ENCODE results near the gene PSMB5. TPM values are rescaled to one million over a fixed set of nuclear protein-coding genes. Genes with fewer than 3 reads are reported as not detected.

Gene PSMB5
- polyA plus RNA-seq, 1 donor from 2014 or later, result 147 TPM

DNA sequence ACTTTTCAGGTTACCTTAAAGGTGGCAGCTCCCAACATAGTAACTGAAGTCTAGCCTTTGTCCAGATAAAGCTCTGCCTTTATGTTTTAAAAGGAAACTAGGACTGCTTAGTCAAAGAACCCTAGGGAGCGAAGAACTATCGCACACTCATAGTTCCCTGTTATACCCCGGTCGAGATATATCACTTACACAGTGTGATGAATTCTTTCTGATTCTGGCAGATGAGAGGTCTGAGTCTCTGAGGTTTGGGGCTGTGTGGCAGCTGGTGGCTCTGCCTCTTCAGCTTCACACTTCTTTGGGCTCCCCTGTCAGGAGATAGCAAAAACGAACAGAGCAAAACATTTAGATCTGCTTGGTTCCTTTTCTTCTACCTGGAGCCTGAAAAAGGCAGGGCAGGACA, 43.3 kb upstream of the PSMB5 start:
- Histone ChIP-seq H3K9me2 (ENCODE audit: insufficient read depth, low read length) (no peaks in the 10 kb centered on the region), H3K4me3 (ENCODE audit: low read length) (no peak overlapping the region), H3F3A (ENCODE audit: insufficient read depth, low read length, poor library complexity, severe bottlenecking) (no peaks in the 10 kb centered on the region), H3K9me3 (ENCODE audit: low read length) (no peaks in the 10 kb centered on the region), H3K36me3 (ENCODE audit: insufficient read depth, low read length) (peaks cover 19% of the 10 kb centered on the region), H3K27ac (ENCODE audit: low read length) (no peak overlapping the region), H3K4me2 (ENCODE audit: low read length) (no peak overlapping the region), H3K9ac (ENCODE audit: low read length) (no peak overlapping the region), H3K27me3 (ENCODE audit: insufficient read depth, low read depth, low read length) (no peaks in the 10 kb centered on the region), H4K20me1 (ENCODE audit: insufficient read depth) (no peaks in the 10 kb centered on the region), H3K79me2 (replicated peaks; ENCODE audit: insufficient read depth, low read length) (no peaks in the 10 kb centered on the region), H2AFZ (ENCODE audit: low read depth, low read length) (no peak overlapping the region)
- no peak for TF ChIP-seq SMC3 (conservative IDR thresholded peaks at IDR 0.05; ENCODE audit: poor library complexity)
- no peak for TF ChIP-seq TAF1 (IDR thresholded peaks at IDR 0.05; ENCODE audit: low read depth)
- TF ChIP-seq, protein P1, sequence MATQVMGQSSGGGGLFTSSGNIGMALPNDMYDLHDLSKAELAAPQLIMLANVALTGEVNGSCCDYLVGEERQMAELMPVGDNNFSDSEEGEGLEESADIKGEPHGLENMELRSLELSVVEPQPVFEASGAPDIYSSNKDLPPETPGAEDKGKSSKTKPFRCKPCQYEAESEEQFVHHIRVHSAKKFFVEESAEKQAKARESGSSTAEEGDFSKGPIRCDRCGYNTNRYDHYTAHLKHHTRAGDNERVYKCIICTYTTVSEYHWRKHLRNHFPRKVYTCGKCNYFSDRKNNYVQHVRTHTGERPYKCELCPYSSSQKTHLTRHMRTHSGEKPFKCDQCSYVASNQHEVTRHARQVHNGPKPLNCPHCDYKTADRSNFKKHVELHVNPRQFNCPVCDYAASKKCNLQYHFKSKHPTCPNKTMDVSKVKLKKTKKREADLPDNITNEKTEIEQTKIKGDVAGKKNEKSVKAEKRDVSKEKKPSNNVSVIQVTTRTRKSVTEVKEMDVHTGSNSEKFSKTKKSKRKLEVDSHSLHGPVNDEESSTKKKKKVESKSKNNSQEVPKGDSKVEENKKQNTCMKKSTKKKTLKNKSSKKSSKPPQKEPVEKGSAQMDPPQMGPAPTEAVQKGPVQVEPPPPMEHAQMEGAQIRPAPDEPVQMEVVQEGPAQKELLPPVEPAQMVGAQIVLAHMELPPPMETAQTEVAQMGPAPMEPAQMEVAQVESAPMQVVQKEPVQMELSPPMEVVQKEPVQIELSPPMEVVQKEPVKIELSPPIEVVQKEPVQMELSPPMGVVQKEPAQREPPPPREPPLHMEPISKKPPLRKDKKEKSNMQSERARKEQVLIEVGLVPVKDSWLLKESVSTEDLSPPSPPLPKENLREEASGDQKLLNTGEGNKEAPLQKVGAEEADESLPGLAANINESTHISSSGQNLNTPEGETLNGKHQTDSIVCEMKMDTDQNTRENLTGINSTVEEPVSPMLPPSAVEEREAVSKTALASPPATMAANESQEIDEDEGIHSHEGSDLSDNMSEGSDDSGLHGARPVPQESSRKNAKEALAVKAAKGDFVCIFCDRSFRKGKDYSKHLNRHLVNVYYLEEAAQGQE (IDR thresholded peaks at IDR 0.05; ENCODE audit: borderline replicate concordance), result no peak
- no peak for TF ChIP-seq RAD21 (conservative IDR thresholded peaks at IDR 0.05)
- TF ChIP-seq EZH2 (IDR thresholded peaks at IDR 0.05; ENCODE audit: borderline replicate concordance, insufficient read depth, low read length, poor library complexity, severe bottlenecking), result no peak
- TF ChIP-seq POLR2AphosphoS5 (IDR thresholded peaks at IDR 0.05), result no peak
- TF ChIP-seq, protein P2, sequence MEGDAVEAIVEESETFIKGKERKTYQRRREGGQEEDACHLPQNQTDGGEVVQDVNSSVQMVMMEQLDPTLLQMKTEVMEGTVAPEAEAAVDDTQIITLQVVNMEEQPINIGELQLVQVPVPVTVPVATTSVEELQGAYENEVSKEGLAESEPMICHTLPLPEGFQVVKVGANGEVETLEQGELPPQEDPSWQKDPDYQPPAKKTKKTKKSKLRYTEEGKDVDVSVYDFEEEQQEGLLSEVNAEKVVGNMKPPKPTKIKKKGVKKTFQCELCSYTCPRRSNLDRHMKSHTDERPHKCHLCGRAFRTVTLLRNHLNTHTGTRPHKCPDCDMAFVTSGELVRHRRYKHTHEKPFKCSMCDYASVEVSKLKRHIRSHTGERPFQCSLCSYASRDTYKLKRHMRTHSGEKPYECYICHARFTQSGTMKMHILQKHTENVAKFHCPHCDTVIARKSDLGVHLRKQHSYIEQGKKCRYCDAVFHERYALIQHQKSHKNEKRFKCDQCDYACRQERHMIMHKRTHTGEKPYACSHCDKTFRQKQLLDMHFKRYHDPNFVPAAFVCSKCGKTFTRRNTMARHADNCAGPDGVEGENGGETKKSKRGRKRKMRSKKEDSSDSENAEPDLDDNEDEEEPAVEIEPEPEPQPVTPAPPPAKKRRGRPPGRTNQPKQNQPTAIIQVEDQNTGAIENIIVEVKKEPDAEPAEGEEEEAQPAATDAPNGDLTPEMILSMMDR (IDR thresholded peaks at IDR 0.05; ENCODE audit: poor library complexity, severe bottlenecking), result no peak
- no peak for TF ChIP-seq EP300 (conservative IDR thresholded peaks at IDR 0.05; ENCODE audit: poor library complexity, severe bottlenecking)
- TF ChIP-seq MXI1 (conservative IDR thresholded peaks at IDR 0.05; ENCODE audit: poor library complexity, severe bottlenecking), result no peak

DNA sequence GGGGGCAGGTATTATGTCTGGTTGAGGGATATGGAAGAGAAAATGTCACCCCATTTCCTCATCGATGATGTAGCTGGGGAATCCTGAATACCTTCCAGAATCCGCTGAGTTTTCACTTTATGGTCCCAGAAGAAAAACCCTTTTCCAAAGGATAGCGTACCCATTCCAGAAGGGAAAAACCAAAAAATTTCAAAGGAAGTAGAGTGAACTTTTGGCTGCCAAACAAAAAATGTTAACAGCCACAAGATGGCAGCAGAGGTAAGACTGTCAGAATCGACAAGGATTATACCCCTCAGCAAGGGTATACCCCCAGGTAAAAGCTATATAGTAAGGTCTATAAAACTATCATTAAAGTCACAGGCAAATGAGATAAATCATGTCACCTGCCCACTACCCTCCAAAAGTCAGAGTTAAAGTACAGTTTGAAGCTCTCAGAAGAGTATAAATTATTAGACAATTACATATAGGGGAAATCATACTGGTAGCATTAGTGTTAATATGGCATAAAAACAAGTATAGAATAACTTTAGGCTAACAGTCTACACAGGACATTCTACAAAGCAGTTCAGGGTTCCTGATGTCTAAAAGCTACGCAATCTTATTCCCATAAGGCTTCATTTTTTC, 42.2 kb upstream of the PSMB5 start:
- no peak overlapping the region for H3K9ac ChIP-seq (ENCODE audit: low read length)
- no peaks in the 10 kb centered on the region for H3K9me3 ChIP-seq (ENCODE audit: low read length)
- no peaks in the 10 kb centered on the region for H3K9me2 ChIP-seq (ENCODE audit: insufficient read depth, low read length)
- H4K20me1 ChIP-seq (ENCODE audit: insufficient read depth), result no peaks in the 10 kb centered on the region
- TF ChIP-seq RAD21 (conservative IDR thresholded peaks at IDR 0.05), result peak; percentile 55
- peak; percentile 64 for TF ChIP-seq SMC3 (conservative IDR thresholded peaks at IDR 0.05; ENCODE audit: poor library complexity)
- TF ChIP-seq POLR2AphosphoS5 (IDR thresholded peaks at IDR 0.05), result no peak
- TF ChIP-seq TAF1 (IDR thresholded peaks at IDR 0.05; ENCODE audit: low read depth), result no peak
- TF ChIP-seq MXI1 (conservative IDR thresholded peaks at IDR 0.05; ENCODE audit: poor library complexity, severe bottlenecking), result no peak
- TF ChIP-seq, protein P1 (IDR thresholded peaks at IDR 0.05; ENCODE audit: borderline replicate concordance), result no peak
- no peak for TF ChIP-seq EZH2 (IDR thresholded peaks at IDR 0.05; ENCODE audit: borderline replicate concordance, insufficient read depth, low read length, poor library complexity, severe bottlenecking)
- TF ChIP-seq, protein P2 (IDR thresholded peaks at IDR 0.05; ENCODE audit: poor library complexity, severe bottlenecking), result peak; percentile 74
- TF ChIP-seq EP300 (conservative IDR thresholded peaks at IDR 0.05; ENCODE audit: poor library complexity, severe bottlenecking), result no peak
- peaks cover 9% of the 10 kb centered on the region for H3K79me2 ChIP-seq (replicated peaks; ENCODE audit: insufficient read depth, low read length)
- H3F3A ChIP-seq (ENCODE audit: insufficient read depth, low read length, poor library complexity, severe bottlenecking), result no peaks in the 10 kb centered on the region
- H2AFZ ChIP-seq (ENCODE audit: low read depth, low read length), result no peak overlapping the region
- H3K27me3 ChIP-seq (ENCODE audit: insufficient read depth, low read depth, low read length), result no peaks in the 10 kb centered on the region
- no peak overlapping the region for H3K4me2 ChIP-seq (ENCODE audit: low read length)
- peaks cover 19% of the 10 kb centered on the region for H3K36me3 ChIP-seq (ENCODE audit: insufficient read depth, low read length)
- H3K27ac ChIP-seq (ENCODE audit: low read length), result no peak overlapping the region
- H3K4me3 ChIP-seq (ENCODE audit: low read length), result no peak overlapping the region
